ENCODE data around the gene FA2H. TPM values are rescaled to one million over a fixed set of nuclear protein-coding genes. Genes with fewer than 3 reads are reported as not detected.

FA2H gene
- total and polyA plus RNA-seq, 7 donors, result 0.71 to 31.0 (median 6.0) TPM; not detected in 2

GRCh38 chr16:74717367-74717766 is 57.3 kb downstream of the FA2H start:
- no peak for DNase-seq
- no peaks in the 10 kb centered on the region for H3K36me3 ChIP-seq
- H3K9me3 ChIP-seq, result no peaks in the 10 kb centered on the region
- intact Hi-C loops (cut with DNase I), result no loop called here
- no peak overlapping the region for H3K4me3 ChIP-seq
- no peaks in the 10 kb centered on the region for H3K4me1 ChIP-seq
- 88 to 91% methylated on average over 7 of the region's 7 CpGs for WGBS, 2 donors
- H3K27me3 ChIP-seq, result no peaks in the 10 kb centered on the region
- TF ChIP-seq POLR2A (IDR thresholded peaks at IDR 0.05), result no peak
- no peak for TF ChIP-seq EP300 (IDR thresholded peaks at IDR 0.05)
- TF ChIP-seq CTCF (IDR thresholded peaks at IDR 0.05), result no peak
- TF ChIP-seq POLR2AphosphoS5 (IDR thresholded peaks at IDR 0.05), result no peak
- H3K27ac ChIP-seq, result no peak overlapping the region

GRCh38 chr16:74716355-74716754 is 58.3 kb downstream of the FA2H start:
- H3K4me1 ChIP-seq, result no peaks in the 10 kb centered on the region
- H3K4me3 ChIP-seq, result no peak overlapping the region
- TF ChIP-seq EP300 (IDR thresholded peaks at IDR 0.05) (no peak), CTCF (IDR thresholded peaks at IDR 0.05) (no peak), POLR2A (IDR thresholded peaks at IDR 0.05) (no peak), POLR2AphosphoS5 (IDR thresholded peaks at IDR 0.05) (no peak)
- no peak for DNase-seq
- WGBS, 2 donors, result 88 to 90% methylated on average over 15 of the region's 15 CpGs
- no peak overlapping the region for H3K27ac ChIP-seq
- H3K36me3 ChIP-seq, result no peaks in the 10 kb centered on the region
- intact Hi-C loops (cut with DNase I), result no loop called here
- H3K9me3 ChIP-seq, result no peaks in the 10 kb centered on the region
- H3K27me3 ChIP-seq, result no peaks in the 10 kb centered on the region

- WGBS, 2 donors, result 89 to 91% methylated on average over 10 of the region's 10 CpGs
- H3K4me3 ChIP-seq, result no peak overlapping the region
- no peaks in the 10 kb centered on the region for H3K4me1 ChIP-seq
- TF ChIP-seq EP300 (IDR thresholded peaks at IDR 0.05), result no peak
- no peak for TF ChIP-seq CTCF (IDR thresholded peaks at IDR 0.05)
- no peak for TF ChIP-seq POLR2AphosphoS5 (IDR thresholded peaks at IDR 0.05)
- TF ChIP-seq POLR2A (IDR thresholded peaks at IDR 0.05), result no peak
- intact Hi-C loops (cut with DNase I), result no loop called here
- no peaks in the 10 kb centered on the region for H3K36me3 ChIP-seq
- no peak for DNase-seq
- H3K9me3 ChIP-seq, result no peaks in the 10 kb centered on the region
- no peaks in the 10 kb centered on the region for H3K27me3 ChIP-seq
- no peak overlapping the region for H3K27ac ChIP-seq
Measured at GRCh38 chr16:74713876-74714275, 60.7 kb downstream of the FA2H start.

GRCh38 chr16:74713325-74713724 is 61.3 kb downstream of the FA2H start:
- intact Hi-C loops (cut with DNase I), result no loop called here
- Histone ChIP-seq H3K36me3 (no peaks in the 10 kb centered on the region), H3K4me1 (no peaks in the 10 kb centered on the region), H3K9me3 (no peaks in the 10 kb centered on the region), H3K27ac (no peak overlapping the region), H3K4me3 (no peak overlapping the region), H3K27me3 (no peaks in the 10 kb centered on the region)
- WGBS, 2 donors, result 85 to 86% methylated on average over 10 of the region's 10 CpGs
- no peak for DNase-seq
- TF ChIP-seq POLR2A (IDR thresholded peaks at IDR 0.05) (no peak), CTCF (IDR thresholded peaks at IDR 0.05) (no peak), POLR2AphosphoS5 (IDR thresholded peaks at IDR 0.05) (no peak), EP300 (IDR thresholded peaks at IDR 0.05) (no peak)

- Histone ChIP-seq H3K4me1 (no peaks in the 10 kb centered on the region), H3K27me3 (no peaks in the 10 kb centered on the region), H3K4me3 (no peak overlapping the region), H3K9me3 (no peaks in the 10 kb centered on the region), H3K27ac (no peak overlapping the region), H3K36me3 (no peaks in the 10 kb centered on the region)
- no peak for DNase-seq
- intact Hi-C loops (cut with DNase I), result no loop called here
- TF ChIP-seq EP300 (IDR thresholded peaks at IDR 0.05) (no peak), POLR2AphosphoS5 (IDR thresholded peaks at IDR 0.05) (no peak), POLR2A (IDR thresholded peaks at IDR 0.05) (no peak), CTCF (IDR thresholded peaks at IDR 0.05) (no peak)
- WGBS, 2 donors, result 91 to 94% methylated on average over 12 of the region's 12 CpGs
Measured at GRCh38 chr16:74711938-74712337, 62.7 kb downstream of the FA2H start.

All from sigmoid colon (tissue), 7 donors.